ENCODE measurements around the gene JPH3.
"Not testable (repeated sequence)": the region's sequence is repeated elsewhere in the genome, so short reads cannot be mapped to it uniquely, and the experiment has no call there.

The JPH3 gene

GRCh38 chr16:87722590-87723225 lies 120.4 kb downstream of the JPH3 start:
- no peak for DNase-seq

GRCh38 chr16:87723226-87723623 lies 120.9 kb downstream of the JPH3 start:
- peak; percentile 36 for DNase-seq

- peak; percentile 60 for DNase-seq
Observed at GRCh38 chr16:87724490-87725291, 122.4 kb downstream of the JPH3 start.

- DNase-seq: no peak
Observed at GRCh38 chr16:87725596-87726235, 123.4 kb downstream of the JPH3 start.

- not testable (repeated sequence) for DNase-seq
Observed at GRCh38 chr16:87726577-87726976, 124.3 kb downstream of the JPH3 start.

- no peak for DNase-seq
Observed at GRCh38 chr16:87727346-87727745, 125.0 kb downstream of the JPH3 start.

GRCh38 chr16:87728026-87728425 lies 125.7 kb downstream of the JPH3 start:
- no peak for DNase-seq

GRCh38 chr16:87729266-87729954 lies 127.1 kb downstream of the JPH3 start:
- DNase-seq: no peak

GRCh38 chr16:87731607-87732006 lies 129.3 kb downstream of the JPH3 start:
- no peak for DNase-seq

GRCh38 chr16:87733190-87733589 lies 130.9 kb downstream of the JPH3 start:
- DNase-seq: no peak

- DNase-seq: no peak
Observed at GRCh38 chr16:87734644-87735043, 132.3 kb downstream of the JPH3 start.

- DNase-seq: no peak
Observed at GRCh38 chr16:87735270-87736007, 133.1 kb downstream of the JPH3 start.

- DNase-seq: no peak
Observed at GRCh38 chr16:87736008-87736382, 133.7 kb downstream of the JPH3 start.

- no peak for DNase-seq
Observed at GRCh38 chr16:87739801-87740200, 137.5 kb downstream of the JPH3 start.

- no peak for DNase-seq
Observed at GRCh38 chr16:87740441-87740840, 138.1 kb downstream of the JPH3 start.

- DNase-seq: no peak
Observed at GRCh38 chr16:87740909-87741424, 138.7 kb downstream of the JPH3 start.

- no peak for DNase-seq
Observed at GRCh38 chr16:87741700-87742415, 139.6 kb downstream of the JPH3 start.

GRCh38 chr16:87742781-87743490 lies 140.6 kb downstream of the JPH3 start:
- no peak for DNase-seq

- DNase-seq: no peak
Observed at GRCh38 chr16:87744750-87745514, 142.6 kb downstream of the JPH3 start.

- no peak for DNase-seq
Observed at GRCh38 chr16:87746178-87746577, 143.9 kb downstream of the JPH3 start.

All from CD4-positive, alpha-beta T cell treated with Interleukin-15 for 1 hour (primary cell).